ENCODE measurements around the gene MAGEA9B.

DNA sequence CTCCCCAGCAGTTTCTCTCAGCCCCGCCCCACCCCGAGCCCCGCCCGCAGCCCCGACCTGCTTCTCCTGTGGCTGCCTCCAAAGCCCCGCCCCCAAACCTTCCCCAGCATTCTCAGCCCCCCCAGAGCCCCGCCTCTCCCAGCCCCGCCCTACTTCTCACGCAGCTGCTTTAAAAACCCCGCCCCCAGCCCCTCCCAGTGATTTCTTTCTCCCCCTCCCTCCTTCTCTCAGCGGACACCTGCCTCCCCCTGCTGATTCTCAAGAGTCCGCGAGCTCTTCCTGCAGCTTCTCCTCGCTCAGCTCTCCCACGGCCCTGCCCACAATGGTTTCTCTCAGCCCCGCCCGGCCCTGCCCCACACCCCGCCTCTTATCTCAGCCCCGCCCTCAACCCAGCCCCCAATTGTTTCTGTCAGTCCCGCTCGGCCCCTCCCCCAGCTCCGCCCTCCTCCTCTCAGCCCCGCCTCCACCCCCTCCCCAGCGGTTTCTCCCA is 47.1 kb downstream of the MAGEA9B start:
- no peak for TF ChIP-seq OSR1 (CRISPR knock-in tag; IDR thresholded peaks at IDR 0.05)
- TF ChIP-seq ARNTL (CRISPR knock-in tag; IDR thresholded peaks at IDR 0.05; ENCODE audit: borderline replicate concordance, low read depth): no peak

Measured in SK-N-SH treated with all-trans-retinoic acid at 6 μM for 48 hours (cell line).